GM18499 (cell line): Measurements from ENCODE around the gene KLK12.
"Not testable (repeated sequence)": the region's sequence is repeated elsewhere in the genome, so short reads cannot be mapped to it uniquely, and the experiment has no call there.

Source experiments
- ATAC-seq: cut with Tn5 transposase; IDR thresholded peaks from one replicate; pipeline ENCODE4 v1.9.1; 2021; ENCODE audit warnings: moderate number of reproducible peaks; ENCODE audit not compliant: insufficient read depth, unreplicated experiment

KLK12 gene

DNA sequence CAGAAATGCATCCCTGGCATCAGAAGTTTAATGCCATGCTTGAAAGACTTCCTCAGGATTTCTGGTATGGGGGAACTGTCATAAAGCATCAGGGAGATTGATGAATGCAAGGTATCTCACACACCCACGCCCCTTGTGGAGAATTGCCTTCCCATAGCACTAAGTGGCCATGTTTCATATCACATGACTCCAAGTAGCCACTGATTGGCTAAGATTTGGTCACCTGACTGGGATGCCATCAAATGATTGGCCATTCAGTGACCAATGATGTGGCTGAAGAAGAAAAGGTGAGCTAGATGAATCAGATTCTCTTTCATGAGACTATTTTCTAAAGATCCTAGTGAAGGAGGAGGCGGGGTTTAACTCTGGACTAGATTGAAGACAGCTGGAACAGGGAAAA, 40.7 kb downstream of the KLK12 start:
- no peak for ATAC-seq

DNA sequence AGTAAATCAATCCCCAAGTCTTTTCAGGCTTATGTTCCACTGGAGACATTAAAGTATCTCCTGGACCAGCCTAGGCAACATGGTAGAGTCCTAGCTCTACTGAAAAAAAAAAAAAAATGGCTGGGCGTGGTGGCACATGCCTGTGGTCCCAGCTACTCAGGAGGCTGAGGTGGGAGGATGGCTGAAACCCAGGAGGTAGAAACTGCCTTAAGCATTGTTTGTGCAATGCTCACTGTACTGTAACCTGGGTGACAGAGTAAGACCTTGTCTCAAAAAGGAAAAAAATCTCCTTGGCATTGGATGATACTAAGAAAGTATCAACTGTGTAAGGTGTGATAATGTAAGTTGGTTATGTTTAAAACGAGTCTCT, 42.2 kb downstream of the KLK12 start:
- ATAC-seq = no peak

DNA sequence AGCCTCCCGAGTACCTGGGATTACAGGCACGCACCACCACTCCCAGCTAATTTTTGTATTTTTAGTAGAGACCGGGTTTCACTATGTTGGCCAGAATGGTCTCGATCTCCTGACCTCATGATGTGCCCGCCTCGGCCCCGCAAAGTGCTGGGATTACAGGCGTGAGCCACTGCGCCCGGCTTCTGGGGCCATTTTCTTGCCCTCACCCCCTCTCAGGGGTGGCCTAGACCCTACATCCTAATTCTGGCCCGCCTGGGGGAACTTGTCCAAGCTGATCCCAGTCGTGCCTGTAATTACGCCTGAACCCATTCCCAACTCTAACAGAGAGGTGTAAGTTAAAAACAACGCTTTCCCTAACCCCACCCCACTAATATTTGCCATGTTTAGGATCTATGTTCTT, 50.4 kb downstream of the KLK12 start:
- not testable (repeated sequence) for ATAC-seq

DNA sequence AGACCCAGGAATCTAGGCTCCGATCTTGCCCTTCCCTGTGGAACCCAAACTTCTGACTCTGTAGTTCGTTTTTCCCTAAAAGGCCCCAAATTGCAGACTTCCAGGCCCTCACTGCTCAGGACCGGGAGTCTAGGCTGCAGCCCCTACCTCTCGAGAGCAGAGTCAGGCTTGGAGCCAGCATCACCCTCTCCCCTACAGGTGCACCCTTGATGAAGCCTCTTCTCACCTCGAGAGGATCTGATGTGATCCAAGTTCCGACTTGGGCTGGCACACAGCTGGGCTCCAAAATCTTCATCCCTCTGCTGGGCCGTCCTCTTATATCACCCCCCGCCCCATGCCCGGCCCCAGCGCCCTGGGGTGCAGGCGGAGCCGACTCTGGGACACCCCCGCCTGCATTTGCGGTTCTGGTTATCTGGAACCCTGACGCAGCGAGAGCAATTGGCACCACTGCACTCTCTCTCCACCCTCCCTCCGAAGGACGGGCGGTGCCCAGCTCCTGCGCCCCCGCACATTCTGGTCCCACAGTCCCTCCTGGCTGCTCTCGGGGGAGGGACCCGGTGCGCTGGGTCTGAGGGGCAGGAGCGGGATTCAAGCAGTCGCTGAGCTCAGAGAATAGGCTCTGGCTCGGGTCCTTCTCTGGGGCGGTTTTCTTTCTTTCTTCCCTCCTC, 51.0 kb downstream of the KLK12 start, which contains the start of gene KLK7:
Gene KLK7, minus strand, starts transcription at position 293 of the 668 bp plus-strand sequence. CDS start 1,518 bp downstream, outside the sequence.
- ATAC-seq = no peak

DNA sequence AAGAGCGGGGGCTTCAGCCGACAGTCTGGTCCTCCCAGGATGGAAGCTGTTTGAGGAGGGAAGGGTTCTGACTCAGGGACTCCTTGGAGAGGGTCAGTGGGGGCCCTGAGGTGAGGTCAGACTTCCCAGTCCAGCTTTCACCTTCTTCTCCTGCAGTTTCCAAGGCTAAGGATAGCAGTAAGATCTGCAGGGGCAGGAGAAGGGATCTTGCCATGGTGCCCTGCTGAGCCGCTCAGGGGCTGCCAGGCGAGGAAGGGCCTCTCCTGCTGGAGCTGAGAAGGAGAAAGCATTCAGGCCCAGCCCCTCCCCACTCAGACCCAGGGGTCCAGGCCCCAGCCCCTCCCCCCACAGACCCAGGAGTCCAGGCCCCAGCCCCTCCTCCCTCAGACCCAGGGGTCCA, 52.6 kb downstream of the KLK12 start:
- no peak for ATAC-seq

DNA sequence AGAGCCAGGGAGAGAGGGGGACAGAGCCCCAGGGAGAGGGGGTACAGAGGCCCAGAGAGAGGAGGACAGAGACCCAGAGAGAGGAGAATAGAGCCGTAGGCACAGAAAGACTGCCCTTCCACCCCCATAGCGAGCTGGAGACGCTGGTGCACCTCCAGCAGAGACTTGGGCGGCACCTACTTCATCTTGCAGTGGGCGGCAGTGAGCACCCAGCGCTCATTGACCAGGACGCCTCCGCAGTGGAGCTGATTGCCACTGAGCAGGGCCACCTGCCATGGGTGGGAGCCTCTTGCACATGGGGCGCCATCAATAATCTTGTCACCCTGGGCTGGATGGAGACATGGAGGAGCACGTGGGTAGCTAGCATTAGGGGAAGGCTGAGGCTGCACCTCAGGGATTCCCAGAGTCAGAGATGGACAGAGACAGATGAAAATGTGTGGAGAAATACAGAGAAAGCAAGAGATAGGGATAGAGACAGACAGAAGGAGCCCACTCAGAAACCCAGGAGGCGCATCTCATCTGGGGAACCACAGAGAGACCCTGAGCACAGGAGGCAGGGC, 53.1 kb downstream of the KLK12 start:
- ATAC-seq = no peak

DNA sequence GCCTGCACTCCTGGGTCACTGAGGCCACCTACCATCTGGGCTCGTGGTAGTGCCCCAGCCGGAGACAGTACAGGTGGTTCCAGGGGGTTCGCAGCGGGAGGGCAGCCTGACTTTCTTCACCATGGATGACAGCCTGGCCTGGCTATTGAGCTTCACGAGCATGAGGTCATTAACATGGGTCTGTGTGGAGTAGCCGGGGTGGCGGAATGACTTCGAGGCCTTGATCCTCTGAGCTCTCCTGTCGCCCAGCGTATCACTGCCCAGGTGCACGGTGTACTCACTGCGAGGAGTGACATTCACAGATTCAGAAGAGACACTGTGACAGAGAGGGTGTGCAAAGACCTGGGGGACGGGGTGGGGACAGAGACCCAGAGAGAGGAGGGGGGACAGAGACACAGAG, 54.6 kb downstream of the KLK12 start:
- no peak for ATAC-seq

DNA sequence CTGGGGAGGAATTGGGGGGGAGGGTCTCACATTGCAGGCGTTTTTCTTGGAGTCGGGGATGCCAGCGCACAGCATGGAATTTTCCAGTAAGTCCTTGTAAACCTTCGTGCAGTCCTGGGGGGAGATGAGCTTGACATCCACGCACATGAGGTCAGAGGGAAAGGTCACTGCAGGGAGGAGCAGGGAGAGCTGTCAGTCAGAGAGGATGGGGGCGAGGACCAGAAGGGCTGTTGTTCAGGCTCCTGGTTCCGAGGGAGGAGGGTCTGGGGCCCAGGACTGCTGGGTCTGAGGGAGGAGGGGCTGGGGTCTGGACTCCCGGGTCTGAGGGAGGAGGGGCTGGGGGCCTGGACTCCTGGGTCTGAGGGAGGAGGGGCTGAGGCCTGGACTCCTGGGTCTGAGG, 55.0 kb downstream of the KLK12 start:
- no peak for ATAC-seq
